OCI-M2 (cell line): ENCODE measurements around the gene RAB36.

Experiments
- DNase-seq: peaks from one replicate; lab custom pipeline; 2025; ENCODE audit not compliant: unreplicated experiment; lab: John Stamatoyannopoulos, UW

Gene RAB36

DNA sequence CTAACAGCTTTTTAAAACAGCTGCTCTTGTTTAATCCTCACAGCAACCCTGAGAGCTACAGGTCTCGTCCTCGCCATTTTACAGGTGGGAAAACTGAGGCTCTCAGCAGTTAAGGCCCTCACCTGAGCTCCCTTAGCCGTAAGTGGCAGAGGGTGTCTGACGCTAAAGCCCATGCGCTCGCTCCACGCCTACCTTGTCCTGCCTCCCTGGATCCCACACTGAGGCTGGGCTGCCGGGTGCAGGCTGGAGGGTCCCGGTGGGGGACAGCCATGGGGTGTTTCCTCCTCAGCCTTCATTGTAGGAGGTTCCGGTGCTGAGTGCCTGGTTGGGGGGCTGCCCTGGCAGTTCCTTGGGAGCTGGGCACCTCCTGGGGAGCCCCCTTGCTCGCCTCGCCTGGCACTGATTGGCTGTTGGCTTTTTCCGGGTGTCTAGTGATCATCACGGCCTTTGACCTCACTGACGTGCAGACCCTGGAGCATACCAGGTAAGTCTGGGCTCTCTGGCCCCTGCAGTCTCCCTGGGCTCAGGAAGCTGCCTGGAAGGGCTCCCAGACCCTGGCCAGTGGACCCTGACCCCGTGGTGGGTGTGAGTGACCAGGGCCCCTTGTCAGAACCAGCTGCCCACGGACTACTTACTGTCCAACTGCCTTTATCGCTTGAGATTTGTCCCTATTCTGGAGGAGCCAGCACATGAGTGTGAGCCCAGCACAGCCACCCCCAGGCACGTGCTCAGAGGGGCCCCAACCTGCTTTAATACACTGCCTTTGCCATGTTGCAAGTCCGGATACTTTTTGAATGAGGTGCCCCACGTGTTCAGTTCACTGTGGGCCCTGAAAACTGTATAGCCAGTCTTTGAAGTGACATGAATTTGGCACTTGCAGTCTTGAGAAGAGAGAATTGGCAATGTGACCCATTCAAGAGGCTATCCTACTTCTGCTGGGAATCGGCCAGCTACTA is 12.6 kb downstream of the RAB36 start:
- DNase-seq, result no peak

DNA sequence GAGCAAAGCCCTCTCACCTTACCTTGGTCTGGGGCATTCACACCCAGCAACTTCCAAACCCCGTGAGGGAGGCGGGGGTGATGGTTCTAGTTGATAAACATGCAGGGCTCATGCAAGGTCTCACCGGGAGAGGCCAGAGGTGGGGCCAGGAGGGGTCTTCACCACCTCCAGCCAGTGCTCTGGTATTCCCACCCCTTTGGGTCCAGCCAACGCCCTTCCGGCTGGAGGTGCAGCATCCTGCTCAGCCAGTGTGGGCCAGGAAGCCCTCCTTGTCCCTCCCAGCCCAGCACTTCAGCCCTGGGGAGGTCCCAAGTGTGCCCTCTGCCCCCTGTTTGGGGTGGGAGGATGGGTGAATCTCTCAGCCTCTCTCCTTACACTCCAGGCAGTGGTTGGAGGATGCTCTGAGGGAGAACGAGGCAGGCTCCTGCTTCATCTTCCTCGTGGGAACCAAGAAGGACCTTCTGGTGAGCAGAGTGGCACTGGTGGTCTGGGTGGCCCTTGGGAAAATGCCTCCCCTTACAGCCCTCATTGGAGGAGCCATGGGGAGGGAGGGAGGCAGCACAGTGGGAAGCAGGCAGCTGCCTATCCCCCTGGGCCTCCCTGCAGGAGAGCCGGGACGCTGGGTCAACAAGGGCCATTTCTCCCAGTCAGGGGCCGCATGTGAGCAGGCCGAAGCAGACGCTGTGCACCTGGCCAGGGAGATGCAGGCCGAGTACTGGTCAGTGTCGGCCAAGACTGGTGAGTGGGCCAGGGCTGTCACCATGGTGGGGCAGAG is 13.4 kb downstream of the RAB36 start:
- no peak for DNase-seq

- no peak for DNase-seq
These were observed 14.0 kb downstream of the RAB36 start for GRCh38 chr22:23159291-23159630.

DNA sequence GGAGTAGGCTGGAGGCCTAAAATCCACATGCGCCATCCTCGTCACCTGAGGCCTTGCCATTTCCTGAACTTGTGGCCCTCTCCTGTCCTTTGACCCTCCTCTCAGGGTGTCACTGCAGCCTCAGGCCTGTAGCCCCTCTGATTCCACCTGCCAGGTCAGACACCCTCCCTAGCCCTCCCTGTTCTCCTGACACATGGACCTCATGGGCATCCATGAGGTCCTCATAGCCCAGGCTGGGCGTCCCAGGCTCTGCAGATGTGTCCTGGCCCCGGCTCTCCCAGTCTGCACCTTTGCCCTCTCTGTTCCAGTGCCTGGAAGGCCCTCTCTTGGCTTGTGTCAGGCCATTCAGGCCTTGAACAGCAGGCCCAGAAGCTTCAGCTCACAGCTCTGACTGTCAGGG is 15.8 kb downstream of the RAB36 start:
- DNase-seq, result no peak

DNA sequence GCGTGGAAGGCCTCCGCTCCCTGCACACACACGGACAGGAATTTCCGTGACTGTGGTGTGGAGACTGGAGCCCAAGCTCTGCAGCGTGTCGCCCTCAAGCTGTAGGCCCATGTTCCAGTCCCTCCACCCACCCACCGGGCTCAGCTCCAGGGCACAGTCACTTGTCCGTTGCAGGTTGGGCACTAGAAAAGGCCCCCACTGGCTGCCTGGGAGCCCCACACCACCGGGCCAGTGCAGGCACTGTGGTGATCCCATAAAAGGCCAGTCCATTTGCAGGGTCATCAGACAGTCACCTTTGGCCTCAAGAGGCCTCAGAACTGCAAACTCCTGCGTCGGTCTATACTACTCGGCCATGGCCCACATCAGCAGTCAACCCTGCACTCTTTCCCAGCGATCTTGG is 16.3 kb downstream of the RAB36 start:
- DNase-seq, result no peak

GRCh38 chr22:23163665-23164064 is 18.4 kb downstream of the RAB36 start:
- no peak for DNase-seq

GRCh38 chr22:23164091-23164490 is 18.8 kb downstream of the RAB36 start:
- no peak for DNase-seq

GRCh38 chr22:23166042-23166831 is 21.0 kb downstream of the RAB36 start:
- DNase-seq, result no peak

- no peak for DNase-seq
These were observed 21.8 kb downstream of the RAB36 start for GRCh38 chr22:23166841-23167616.

DNA sequence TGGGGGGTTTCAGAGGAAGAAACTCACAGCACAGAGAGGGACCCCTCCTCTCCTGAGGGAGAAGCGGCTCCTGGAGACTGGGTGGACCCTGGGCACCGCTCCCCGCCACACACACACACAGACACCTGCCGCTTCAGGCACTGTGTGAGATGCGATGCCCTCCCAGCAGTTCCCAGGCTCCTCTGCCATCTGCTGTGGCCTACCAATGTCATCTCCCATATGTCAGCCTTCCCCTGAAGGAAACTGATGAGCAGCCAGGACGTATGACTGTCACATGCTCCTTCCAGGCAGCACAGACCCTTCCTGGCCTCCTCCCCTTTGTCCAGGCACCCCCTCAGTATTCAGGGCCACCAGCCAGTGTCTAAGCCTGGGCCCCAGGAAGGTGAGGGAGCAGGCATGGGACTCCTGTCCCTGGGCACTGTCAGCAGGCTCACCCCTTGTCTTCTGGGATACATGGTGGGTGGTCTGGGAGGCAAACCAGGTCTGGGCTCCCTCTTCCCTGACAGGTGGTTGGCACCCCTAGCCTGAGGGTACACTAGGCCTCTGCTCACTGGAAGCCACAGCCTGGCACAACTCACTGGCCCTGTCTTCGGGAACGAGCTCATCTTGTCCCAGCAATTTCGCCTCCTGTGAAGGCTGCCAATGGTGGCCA is 23.2 kb downstream of the RAB36 start:
- no peak for DNase-seq

GRCh38 chr22:23169043-23169406 is 23.7 kb downstream of the RAB36 start:
- DNase-seq, result no peak

DNA sequence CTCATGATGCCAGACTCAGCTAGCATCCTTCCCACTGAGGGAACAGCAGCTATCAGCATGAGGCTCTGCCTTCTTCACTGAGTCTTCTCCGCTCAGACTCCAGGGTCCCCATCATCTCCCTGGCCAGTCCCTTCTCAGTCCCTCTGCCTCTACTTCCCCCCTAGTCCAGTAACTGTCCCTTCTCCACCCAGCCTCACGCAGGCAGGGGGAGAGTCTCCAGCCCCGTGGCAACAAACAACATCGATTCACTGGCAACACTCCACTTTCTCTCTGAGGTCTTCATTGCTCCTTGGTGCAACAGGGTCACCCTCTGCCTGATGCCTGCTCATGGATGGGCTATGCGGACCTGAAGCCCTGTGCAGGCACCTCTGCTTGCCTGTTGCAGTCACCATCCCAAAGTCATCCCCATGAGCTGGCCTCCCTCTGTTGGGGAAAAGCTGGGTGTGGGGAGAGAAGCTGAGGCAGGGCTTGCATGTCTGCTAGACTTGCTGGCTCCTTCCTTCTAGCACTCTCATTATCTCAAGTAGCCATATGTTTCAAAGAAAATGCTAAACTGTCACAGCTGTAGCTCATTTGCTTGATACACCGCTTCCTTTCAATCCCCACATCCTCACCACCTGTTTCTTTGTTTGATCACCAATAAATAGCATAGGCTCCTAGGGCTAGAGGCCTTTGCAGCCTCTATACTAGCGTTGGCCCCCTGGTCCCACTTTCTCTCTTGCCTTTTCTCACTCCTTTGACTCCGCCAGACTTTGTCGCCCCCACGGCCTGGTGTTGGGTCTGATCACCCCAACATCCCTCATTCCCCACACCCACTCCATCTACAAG is 30.8 kb downstream of the RAB36 start:
- no peak for DNase-seq

DNA sequence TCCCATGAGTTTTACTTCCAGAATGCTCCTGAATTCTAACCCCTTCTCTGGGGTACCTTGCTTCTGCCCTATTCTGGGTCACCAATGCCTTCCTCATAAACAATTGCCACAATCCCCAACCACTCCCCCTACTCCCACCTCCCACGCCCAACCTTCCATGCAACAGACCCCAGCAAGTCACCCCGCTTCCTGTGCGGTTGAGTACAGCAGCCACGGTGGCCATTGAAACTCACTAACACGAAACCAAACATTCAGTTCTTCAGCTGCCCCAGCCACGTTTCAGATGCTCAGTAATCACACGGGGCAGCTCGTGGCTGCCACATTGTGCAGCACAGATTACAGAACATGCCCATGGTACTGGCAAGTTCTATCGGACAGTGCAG is 31.4 kb downstream of the RAB36 start:
- no peak for DNase-seq

- no peak for DNase-seq
These were observed 31.9 kb downstream of the RAB36 start for GRCh38 chr22:23177197-23177596.

GRCh38 chr22:23178512-23179254 is 33.4 kb downstream of the RAB36 start:
- DNase-seq, result no peak

- DNase-seq, result no peak
These were observed 34.4 kb downstream of the RAB36 start for GRCh38 chr22:23179381-23180299.

DNA sequence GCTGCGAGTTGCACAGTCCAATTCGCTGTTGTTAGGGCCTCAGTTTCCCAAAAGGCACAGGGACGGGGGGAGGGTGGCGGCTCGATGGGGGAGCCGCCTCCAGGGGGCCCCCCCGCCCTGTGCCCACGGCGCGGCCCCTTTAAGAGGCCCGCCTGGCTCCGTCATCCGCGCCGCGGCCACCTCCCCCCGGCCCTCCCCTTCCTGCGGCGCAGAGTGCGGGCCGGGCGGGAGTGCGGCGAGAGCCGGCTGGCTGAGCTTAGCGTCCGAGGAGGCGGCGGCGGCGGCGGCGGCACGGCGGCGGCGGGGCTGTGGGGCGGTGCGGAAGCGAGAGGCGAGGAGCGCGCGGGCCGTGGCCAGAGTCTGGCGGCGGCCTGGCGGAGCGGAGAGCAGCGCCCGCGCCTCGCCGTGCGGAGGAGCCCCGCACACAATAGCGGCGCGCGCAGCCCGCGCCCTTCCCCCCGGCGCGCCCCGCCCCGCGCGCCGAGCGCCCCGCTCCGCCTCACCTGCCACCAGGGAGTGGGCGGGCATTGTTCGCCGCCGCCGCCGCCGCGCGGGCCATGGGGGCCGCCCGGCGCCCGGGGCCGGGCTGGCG is 35.1 kb downstream of the RAB36 start, which contains the start of gene BCR:
BCR (plus strand) TSS at position 209 of the 592 bp plus-strand sequence. CDS start 452 bp downstream, outside the sequence.
- no peak for DNase-seq
